GM18858 (cell line): ENCODE measurements around the gene WDR87.

ENCODE experiments used
- ATAC-seq: cut with Tn5 transposase; IDR thresholded peaks from one replicate; pipeline ENCODE4 v1.9.1; 2021; ENCODE audit not compliant: unreplicated experiment

Gene WDR87

GRCh38 chr19:37905946-37906868 lies at the start of gene WDR87:
TSS of gene WDR87 (minus strand) at chr19:37906594. CDS start at chr19:37898239, 8,355 bp downstream.
- ATAC-seq = no peak

GRCh38 chr19:37955986-37956385 lies 49.6 kb upstream of the WDR87 start:
- ATAC-seq = no peak

- no peak for ATAC-seq
These were observed 48.1 kb upstream of the WDR87 start for GRCh38 chr19:37954421-37954874.

GRCh38 chr19:37953918-37954303 lies 47.5 kb upstream of the WDR87 start:
- no peak for ATAC-seq

GRCh38 chr19:37953171-37953917 lies 47.0 kb upstream of the WDR87 start:
- ATAC-seq = no peak

- ATAC-seq = no peak
These were observed 45.4 kb upstream of the WDR87 start for GRCh38 chr19:37951816-37952210.

GRCh38 chr19:37950471-37951175 lies 44.2 kb upstream of the WDR87 start:
- no peak for ATAC-seq

- no peak for ATAC-seq
These were observed 42.0 kb upstream of the WDR87 start for GRCh38 chr19:37948362-37948761.

GRCh38 chr19:37947778-37948177 lies 41.4 kb upstream of the WDR87 start:
- ATAC-seq = no peak

GRCh38 chr19:37946132-37946531 lies 39.7 kb upstream of the WDR87 start:
- ATAC-seq = no peak

GRCh38 chr19:37943480-37943879 lies 37.1 kb upstream of the WDR87 start:
- ATAC-seq = no peak

- no peak for ATAC-seq
These were observed 36.1 kb upstream of the WDR87 start for GRCh38 chr19:37942516-37942902.

- ATAC-seq = no peak
These were observed 35.6 kb upstream of the WDR87 start for GRCh38 chr19:37941782-37942515.

GRCh38 chr19:37938353-37938752 lies 32.0 kb upstream of the WDR87 start:
- no peak for ATAC-seq

GRCh38 chr19:37936886-37937285 lies 30.5 kb upstream of the WDR87 start:
- ATAC-seq = no peak

GRCh38 chr19:37936166-37936565 lies 29.8 kb upstream of the WDR87 start:
- no peak for ATAC-seq

GRCh38 chr19:37935341-37935740 lies 28.9 kb upstream of the WDR87 start:
- no peak for ATAC-seq

GRCh38 chr19:37933937-37934358 lies 27.6 kb upstream of the WDR87 start:
- no peak for ATAC-seq

- no peak for ATAC-seq
These were observed 26.9 kb upstream of the WDR87 start for GRCh38 chr19:37932985-37933936.
